A549 (cell line): ENCODE data around the gene HLX.

Experiments
- CEBPB ChIP-seq, 2 experiments: fragments of >200 bp in 1 of 2; sonication (Bioruptor Twin) in 1 of 2; formaldehyde crosslinking in 1 of 2; IDR thresholded peaks; 2 replicates each; pipeline ENCODE4 v1.6.1; 2012 to 2016
- CHD4 ChIP-seq: fragments of 200-600 bp; sonication (generic); IDR thresholded peaks from 2 replicates; pipeline ENCODE4 v1.6.1; 2016; ENCODE audit warnings: antibody characterized with exemption, mild to moderate bottlenecking, borderline replicate concordance
- EP300 ChIP-seq, 2 experiments: fragments of >200 bp; sonication (Bioruptor Twin); formaldehyde crosslinking; IDR thresholded peaks; 2 replicates in 1 of 2; 3 replicates in 1 of 2; pipeline ENCODE4 v1.6.1; 2016 to 2017
- KDM5A ChIP-seq: fragments of 200-600 bp; sonication (generic); IDR thresholded peaks from 2 replicates; pipeline ENCODE4 v1.6.1; 2016; ENCODE audit warnings: antibody characterized with exemption, mild to moderate bottlenecking
- MYC ChIP-seq: IDR thresholded peaks from 2 replicates; pipeline ENCODE4 v1.6.1; 2012; ENCODE audit warnings: mild to moderate bottlenecking, inconsistent platforms, low read length, improper control_type of control experiment, borderline replicate concordance
- POLR2A ChIP-seq: IDR thresholded peaks from 2 replicates; pipeline ENCODE4 v1.6.1; 2012; ENCODE audit warnings: mild to moderate bottlenecking, low read length
- POLR2AphosphoS2 ChIP-seq: conservative IDR thresholded peaks from 2 replicates; pipeline ENCODE4 v1.6.1; 2012; ENCODE audit warnings: low read length, improper control_type of control experiment, inconsistent platforms
- RCOR1 ChIP-seq: fragments of 150-350 bp; IDR thresholded peaks from 2 replicates; pipeline ENCODE4 v1.6.1; 2014; ENCODE audit warnings: antibody characterized with exemption, low read length, low read depth
- RFX5 ChIP-seq: fragments of 450-650 bp; IDR thresholded peaks from 2 replicates; pipeline ENCODE4 v1.7.1; 2014; ENCODE audit warnings: antibody characterized with exemption, mild to moderate bottlenecking, moderate library complexity
- SMC3 ChIP-seq: fragments of >200 bp; sonication (Bioruptor Twin); formaldehyde crosslinking; IDR thresholded peaks from 3 replicates; pipeline ENCODE4 v1.6.1; 2018; ENCODE audit warnings: inconsistent platforms
- SREBF2 ChIP-seq: fragments of 450-650 bp; IDR thresholded peaks from 2 replicates; pipeline ENCODE4 v1.6.1; 2014; ENCODE audit warnings: mild to moderate bottlenecking, moderate library complexity
- TF ChIP-seq, protein P1 (sequence below): fragments of >200 bp; sonication (Bioruptor Twin); formaldehyde crosslinking; IDR thresholded peaks from 3 replicates; pipeline ENCODE4 v1.5.1; 2016
- TF ChIP-seq, protein P2 (sequence below): fragments of 200-600 bp; sonication (generic); IDR thresholded peaks from 2 replicates; pipeline ENCODE4 v1.6.1; 2016; ENCODE audit warnings: antibody characterized with exemption, mild to moderate bottlenecking, moderate library complexity

DNA sequence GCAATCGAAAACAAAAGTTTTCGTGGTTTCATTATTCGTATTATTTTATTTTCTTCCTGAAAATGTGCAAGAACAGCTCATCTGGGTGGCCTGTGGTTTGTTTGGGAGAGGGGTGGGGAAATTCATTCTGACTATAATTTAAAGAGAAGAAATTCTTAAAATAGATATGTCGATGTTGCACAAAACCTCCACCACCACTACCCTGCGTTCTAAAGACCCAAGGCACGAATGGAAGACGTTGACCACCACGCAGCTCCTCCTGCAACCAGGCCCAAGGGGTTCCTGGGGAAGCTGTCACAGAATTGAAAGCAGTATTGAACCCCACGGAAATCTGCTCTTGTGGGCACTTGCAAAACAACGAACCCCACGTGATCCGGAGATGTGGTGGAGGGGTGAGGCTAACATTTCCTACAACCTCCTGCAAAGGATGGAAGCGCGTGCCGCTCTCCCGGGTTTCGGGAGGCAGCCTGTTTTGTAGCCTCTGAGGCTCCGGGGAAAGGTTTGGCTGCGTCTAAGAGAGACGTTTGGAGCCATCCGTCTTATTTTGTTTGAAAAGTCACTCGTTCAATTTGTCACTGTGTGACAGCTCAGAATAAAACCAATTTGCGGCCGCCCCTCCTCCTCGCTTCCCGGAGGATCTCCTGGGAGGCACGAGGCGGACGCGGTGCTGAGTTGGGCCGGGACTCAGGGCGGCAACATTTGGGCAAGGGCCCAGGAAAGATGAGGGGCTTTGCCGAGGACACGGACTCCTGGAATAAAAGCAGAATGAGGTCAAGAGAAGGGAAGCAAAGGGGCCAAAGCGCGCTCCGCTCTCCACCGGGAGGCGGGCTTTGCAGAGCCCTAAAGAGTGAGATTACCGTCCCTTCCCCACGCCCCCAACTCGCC lies 810 bp upstream of the HLX start:
- TF ChIP-seq, protein P1, sequence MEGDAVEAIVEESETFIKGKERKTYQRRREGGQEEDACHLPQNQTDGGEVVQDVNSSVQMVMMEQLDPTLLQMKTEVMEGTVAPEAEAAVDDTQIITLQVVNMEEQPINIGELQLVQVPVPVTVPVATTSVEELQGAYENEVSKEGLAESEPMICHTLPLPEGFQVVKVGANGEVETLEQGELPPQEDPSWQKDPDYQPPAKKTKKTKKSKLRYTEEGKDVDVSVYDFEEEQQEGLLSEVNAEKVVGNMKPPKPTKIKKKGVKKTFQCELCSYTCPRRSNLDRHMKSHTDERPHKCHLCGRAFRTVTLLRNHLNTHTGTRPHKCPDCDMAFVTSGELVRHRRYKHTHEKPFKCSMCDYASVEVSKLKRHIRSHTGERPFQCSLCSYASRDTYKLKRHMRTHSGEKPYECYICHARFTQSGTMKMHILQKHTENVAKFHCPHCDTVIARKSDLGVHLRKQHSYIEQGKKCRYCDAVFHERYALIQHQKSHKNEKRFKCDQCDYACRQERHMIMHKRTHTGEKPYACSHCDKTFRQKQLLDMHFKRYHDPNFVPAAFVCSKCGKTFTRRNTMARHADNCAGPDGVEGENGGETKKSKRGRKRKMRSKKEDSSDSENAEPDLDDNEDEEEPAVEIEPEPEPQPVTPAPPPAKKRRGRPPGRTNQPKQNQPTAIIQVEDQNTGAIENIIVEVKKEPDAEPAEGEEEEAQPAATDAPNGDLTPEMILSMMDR, result no peak
- TF ChIP-seq POLR2A, result no peak
- no peak for TF ChIP-seq SREBF2
- no peak for TF ChIP-seq CEBPB (IDR thresholded peaks at IDR 0.05)
- TF ChIP-seq POLR2AphosphoS2, result no peak
- TF ChIP-seq, protein P2, sequence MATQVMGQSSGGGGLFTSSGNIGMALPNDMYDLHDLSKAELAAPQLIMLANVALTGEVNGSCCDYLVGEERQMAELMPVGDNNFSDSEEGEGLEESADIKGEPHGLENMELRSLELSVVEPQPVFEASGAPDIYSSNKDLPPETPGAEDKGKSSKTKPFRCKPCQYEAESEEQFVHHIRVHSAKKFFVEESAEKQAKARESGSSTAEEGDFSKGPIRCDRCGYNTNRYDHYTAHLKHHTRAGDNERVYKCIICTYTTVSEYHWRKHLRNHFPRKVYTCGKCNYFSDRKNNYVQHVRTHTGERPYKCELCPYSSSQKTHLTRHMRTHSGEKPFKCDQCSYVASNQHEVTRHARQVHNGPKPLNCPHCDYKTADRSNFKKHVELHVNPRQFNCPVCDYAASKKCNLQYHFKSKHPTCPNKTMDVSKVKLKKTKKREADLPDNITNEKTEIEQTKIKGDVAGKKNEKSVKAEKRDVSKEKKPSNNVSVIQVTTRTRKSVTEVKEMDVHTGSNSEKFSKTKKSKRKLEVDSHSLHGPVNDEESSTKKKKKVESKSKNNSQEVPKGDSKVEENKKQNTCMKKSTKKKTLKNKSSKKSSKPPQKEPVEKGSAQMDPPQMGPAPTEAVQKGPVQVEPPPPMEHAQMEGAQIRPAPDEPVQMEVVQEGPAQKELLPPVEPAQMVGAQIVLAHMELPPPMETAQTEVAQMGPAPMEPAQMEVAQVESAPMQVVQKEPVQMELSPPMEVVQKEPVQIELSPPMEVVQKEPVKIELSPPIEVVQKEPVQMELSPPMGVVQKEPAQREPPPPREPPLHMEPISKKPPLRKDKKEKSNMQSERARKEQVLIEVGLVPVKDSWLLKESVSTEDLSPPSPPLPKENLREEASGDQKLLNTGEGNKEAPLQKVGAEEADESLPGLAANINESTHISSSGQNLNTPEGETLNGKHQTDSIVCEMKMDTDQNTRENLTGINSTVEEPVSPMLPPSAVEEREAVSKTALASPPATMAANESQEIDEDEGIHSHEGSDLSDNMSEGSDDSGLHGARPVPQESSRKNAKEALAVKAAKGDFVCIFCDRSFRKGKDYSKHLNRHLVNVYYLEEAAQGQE, result no peak
- peak; percentile 8; the same call in 1 of the 3 replicates for TF ChIP-seq SMC3
- no peak for TF ChIP-seq CHD4
- TF ChIP-seq EP300 (IDR thresholded peaks at IDR 0.05), result no peak
- TF ChIP-seq RCOR1, result no peak
- no peak for TF ChIP-seq KDM5A
- no peak for TF ChIP-seq RFX5
- no peak for TF ChIP-seq MYC
